CD4-positive, alpha-beta T cell treated with Interleukin-21 for 1 hour (primary cell): ENCODE data around the gene CCDC142.
"Not testable (repeated sequence)": the region's sequence is repeated elsewhere in the genome, so short reads cannot be mapped to it uniquely, and the experiment has no call there.

Experiments
- DNase-seq: peaks from one replicate; pipeline ENCODE4 v3.0.0-alpha.2; 2020

CCDC142 gene

GRCh38 chr2:74499267-74499939, 16.6 kb upstream of the CCDC142 start, which contains the start of gene LBX2:
Gene LBX2 (minus strand): TSS chr2:74499603. CDS start chr2:74499537, 66 bp downstream.
- no peak for DNase-seq

- no peak for DNase-seq
Observed at GRCh38 chr2:74498500-74499266, 15.9 kb upstream of the CCDC142 start.

GRCh38 chr2:74497777-74498499, 15.1 kb upstream of the CCDC142 start:
- DNase-seq = peak; percentile 27

- no peak for DNase-seq
Observed at GRCh38 chr2:74496997-74497776, 14.4 kb upstream of the CCDC142 start.

- no peak for DNase-seq
Observed at GRCh38 chr2:74495440-74495839, 12.6 kb upstream of the CCDC142 start.

GRCh38 chr2:74493546-74493945, 10.7 kb upstream of the CCDC142 start:
- no peak for DNase-seq

- no peak for DNase-seq
Observed at GRCh38 chr2:74491648-74492544, 9.1 kb upstream of the CCDC142 start.

- DNase-seq = no peak
Observed at GRCh38 chr2:74489906-74490305, 7.1 kb upstream of the CCDC142 start.

- no peak for DNase-seq
Observed at GRCh38 chr2:74488643-74489481, 6.1 kb upstream of the CCDC142 start.

- DNase-seq = no peak
Observed at GRCh38 chr2:74486141-74486540, 3.3 kb upstream of the CCDC142 start.

GRCh38 chr2:74483675-74484164, 922 bp upstream of the CCDC142 start:
- not testable (repeated sequence) for DNase-seq

GRCh38 chr2:74481961-74482800, 617 bp downstream of the CCDC142 start:
- peak; percentile 69 for DNase-seq

GRCh38 chr2:74481431-74481830, 1.4 kb downstream of the CCDC142 start:
- DNase-seq = no peak

- no peak for DNase-seq
Observed at GRCh38 chr2:74474899-74475298, 7.9 kb downstream of the CCDC142 start.

GRCh38 chr2:74474481-74474880, 8.3 kb downstream of the CCDC142 start:
- no peak for DNase-seq

GRCh38 chr2:74472945-74473258, 9.9 kb downstream of the CCDC142 start:
- no peak for DNase-seq

GRCh38 chr2:74472086-74472944, 10.5 kb downstream of the CCDC142 start, which contains the start of gene MRPL53:
Gene MRPL53 (minus strand): TSS chr2:74472680. CDS start chr2:74472660, 20 bp downstream.
- DNase-seq = peak; percentile 96

GRCh38 chr2:74471332-74472065, 11.3 kb downstream of the CCDC142 start:
- DNase-seq = no peak
